GM12874 (cell line): ENCODE results near the gene XAB2.

ENCODE experiments used
- CTCF ChIP-seq: IDR thresholded peaks from 2 replicates; pipeline ENCODE4 v1.5.1; 2011; ENCODE audit warnings: low read depth, mild to moderate bottlenecking, control low read depth, low read length, moderate library complexity; ENCODE audit not compliant: insufficient read depth

XAB2 gene

GRCh38 chr19:7625763-7626372, 3.5 kb downstream of the XAB2 start:
- TF ChIP-seq CTCF, result no peak

- TF ChIP-seq CTCF, result no peak
Measured at GRCh38 chr19:7624810-7625209, 4.5 kb downstream of the XAB2 start.

GRCh38 chr19:7623725-7624603, 5.4 kb downstream of the XAB2 start:
- no peak for TF ChIP-seq CTCF

- TF ChIP-seq CTCF, result no peak
Measured at GRCh38 chr19:7622933-7623685, 6.2 kb downstream of the XAB2 start.

GRCh38 chr19:7620442-7621412, 8.6 kb downstream of the XAB2 start:
- TF ChIP-seq CTCF, result no peak

- no peak for TF ChIP-seq CTCF
Measured at GRCh38 chr19:7619671-7620441, 9.5 kb downstream of the XAB2 start.
